HG03565 (cell line): ENCODE results near the gene MTF1.
"Not testable (repeated sequence)": the region's sequence is repeated elsewhere in the genome, so short reads cannot be mapped to it uniquely, and the experiment has no call there.

Experiments used
- ATAC-seq: cut with Tn5 transposase; IDR thresholded peaks from one replicate; pipeline ENCODE4 v1.9.1; 2021; ENCODE audit warnings: mild to moderate bottlenecking, moderate library complexity; ENCODE audit not compliant: unreplicated experiment

The MTF1 gene

DNA sequence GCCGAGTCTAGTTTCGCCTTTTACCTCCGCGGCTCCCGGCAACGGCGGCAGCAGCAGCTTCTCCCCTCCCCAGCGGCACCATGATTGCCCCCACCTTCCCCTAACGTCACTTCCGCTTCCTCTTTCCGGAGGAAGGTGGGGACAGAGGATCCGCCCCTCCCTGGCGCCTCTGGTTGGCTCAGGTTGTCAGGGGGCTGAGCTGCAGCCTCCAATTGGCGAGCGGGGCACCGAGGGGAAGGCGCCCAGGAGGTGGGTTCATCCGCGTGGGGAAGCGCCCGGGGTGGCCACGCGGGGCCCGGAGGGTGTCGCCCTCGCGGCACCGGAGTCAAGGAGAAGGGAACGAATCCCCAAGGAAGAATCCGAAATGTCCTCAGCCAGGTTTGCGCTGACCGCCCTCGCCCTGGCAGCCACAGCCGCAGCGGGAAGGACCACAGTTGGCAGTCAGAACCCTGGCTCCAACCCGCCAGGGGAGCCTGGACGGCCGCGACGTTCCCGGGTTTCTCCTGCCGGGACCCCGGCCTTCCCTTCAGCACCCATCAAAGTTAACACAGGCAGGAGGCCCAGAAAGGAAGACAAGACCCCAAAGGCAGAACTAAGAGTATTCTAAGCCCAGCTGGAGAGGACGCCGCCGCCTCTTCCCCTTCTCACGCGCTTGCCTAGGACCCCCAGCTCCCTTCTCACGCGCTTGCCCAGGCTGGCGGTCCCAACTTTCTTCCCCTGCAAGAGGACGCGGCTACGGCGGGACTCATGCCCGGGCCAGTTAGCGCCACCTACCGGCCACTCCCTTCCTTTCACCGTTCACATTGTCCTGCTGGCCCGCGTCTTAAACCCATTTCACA, at the start of gene MTF1:
Gene MTF1 (minus strand): TSS at position 86 of the 839 bp plus-strand sequence. CDS start 1,934 bp downstream, outside the sequence.
- peak; percentile 91 for ATAC-seq

DNA sequence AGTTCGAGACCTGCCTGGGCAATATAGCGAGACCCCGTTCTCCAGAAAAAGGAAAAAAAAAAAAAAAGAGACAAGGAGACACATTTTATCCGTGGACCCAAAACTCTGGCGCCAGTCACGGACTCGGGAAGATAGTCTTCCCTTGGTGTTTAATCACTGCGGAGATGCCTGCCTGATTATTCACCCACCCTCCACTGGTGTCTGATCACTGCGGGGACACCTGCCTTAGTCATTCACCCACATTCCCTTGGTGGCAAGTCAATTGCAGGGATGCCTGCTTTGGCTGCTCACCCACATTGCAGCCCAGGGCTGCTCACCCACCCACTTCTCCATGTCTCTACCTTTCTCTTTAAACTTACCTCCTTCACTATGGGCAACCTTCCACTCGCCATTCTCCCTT, 49.1 kb upstream of the MTF1 start:
- not testable (repeated sequence) for ATAC-seq

DNA sequence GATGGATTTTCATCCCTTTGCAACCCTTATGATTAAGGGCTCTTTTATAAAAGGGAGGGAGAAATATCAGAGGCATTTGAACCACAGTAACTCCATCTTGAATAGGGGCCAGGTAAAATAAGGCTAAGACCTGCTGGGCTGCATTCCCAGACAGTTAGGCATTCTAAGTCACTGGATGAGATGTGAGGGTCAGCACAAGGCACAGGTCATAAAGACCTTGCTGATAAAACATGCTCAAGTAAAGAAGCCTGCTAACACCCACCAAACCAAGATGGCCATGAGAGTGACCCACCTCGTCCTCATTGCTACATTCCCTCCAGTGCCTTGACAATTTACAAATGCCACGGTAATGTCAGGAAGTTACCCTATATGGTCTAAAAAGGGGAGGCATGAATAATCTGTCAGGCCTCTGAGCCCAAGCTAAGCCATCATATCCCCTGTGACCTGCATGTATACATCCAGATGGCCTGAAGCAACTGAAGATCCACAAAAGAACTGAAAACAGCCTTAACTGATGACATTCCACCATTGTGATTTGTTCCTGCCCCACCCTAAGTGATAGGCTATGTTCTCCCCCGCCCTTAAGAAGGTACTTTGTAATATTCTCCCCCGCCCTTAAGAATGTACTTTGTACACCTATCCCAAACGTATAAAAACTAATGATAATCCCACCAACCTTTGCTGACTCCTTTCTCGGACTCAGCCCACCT, 48.2 kb upstream of the MTF1 start:
- not testable (repeated sequence) for ATAC-seq

DNA sequence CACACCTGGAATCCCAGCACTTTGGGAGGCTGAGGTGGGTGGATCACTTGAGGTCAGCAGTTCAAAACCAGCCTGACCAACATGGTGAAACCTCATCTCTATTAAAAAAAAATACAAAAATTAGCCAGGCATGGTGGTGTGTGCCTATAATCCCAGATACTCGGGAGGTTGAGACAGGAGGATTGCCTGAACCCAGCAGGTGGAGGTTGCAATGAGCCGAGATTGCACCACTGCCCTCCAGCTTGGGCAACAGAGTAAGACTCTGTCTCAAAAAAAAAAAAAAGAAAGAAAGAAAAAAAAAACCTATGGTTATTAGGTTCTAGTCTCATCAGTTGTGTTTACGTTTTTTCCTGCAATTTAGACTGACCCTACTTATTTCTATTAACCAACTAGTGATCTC, 47.2 kb upstream of the MTF1 start:
- not testable (repeated sequence) for ATAC-seq

DNA sequence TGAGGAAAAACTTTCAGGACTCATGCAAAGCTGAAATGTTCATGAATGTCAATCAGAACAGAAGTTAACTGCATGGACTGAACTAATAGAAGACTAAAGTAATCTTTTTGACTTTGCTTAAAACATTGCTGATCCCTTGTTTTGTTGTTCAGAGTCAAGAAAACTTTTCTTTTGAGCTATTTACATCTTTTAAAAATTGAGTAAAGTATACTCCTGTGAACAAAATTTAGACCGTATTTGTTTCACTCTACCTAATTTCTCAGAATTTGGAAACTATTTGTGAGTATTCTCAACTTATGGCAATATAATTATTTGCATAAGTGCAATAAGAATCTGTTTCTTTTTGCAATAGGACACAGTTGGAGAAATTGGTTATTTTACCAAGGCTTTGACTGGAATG, 46.3 kb upstream of the MTF1 start:
- no peak for ATAC-seq

DNA sequence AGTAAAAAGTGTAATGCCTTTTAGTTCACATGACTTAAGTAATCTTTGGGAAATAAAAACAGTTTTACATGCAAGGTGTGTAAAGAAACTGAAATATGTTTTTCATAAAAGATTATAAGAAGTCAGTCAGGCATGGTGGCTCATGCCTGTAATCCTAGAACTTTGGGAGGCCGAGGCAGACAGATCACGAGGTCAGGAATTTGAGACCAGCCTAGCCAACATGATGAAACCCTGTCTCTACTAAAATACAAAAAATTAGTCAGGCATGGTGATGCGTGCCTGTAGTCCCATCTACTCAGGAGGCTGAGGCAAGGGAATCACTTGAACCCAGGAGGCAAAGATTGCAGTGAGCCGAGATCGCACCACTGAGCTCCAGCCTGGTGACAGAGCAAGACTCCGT, 44.5 kb upstream of the MTF1 start:
- ATAC-seq = not testable (repeated sequence)

DNA sequence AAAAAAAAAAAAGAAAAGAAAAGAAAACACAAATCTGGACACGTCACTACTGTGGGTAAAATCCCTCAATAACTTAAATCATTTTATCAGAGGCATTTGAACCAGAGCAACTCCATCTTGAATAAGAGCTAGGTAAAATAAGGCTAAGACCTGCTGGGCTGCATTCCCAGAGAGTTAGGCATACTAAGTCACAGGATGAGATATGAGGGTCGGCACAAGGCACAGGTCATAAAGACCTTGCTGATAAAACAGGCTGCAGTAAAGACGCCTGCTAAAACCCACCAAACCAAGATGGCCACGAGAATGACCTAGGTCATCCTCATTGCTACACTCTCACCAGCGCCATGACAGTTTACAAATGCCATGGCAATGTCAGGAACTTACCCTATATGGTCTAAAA, 43.6 kb upstream of the MTF1 start:
- ATAC-seq = no peak

DNA sequence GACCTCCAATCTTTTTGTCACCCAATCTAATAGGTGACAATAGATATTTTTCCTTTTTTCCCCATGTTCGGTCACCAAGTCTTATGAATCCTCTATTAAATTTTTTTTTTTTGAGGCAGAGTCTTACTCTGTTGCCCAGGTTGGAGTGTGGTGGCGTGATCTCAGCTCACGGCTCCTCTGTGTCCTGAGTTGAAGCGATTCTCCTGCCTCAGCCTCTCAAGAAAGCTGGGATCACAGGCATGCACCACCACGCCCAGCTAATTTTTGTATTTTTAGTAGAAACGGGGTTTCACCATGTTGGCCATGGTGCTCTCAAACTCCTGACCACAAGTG, 42.5 kb upstream of the MTF1 start:
- ATAC-seq = no peak

DNA sequence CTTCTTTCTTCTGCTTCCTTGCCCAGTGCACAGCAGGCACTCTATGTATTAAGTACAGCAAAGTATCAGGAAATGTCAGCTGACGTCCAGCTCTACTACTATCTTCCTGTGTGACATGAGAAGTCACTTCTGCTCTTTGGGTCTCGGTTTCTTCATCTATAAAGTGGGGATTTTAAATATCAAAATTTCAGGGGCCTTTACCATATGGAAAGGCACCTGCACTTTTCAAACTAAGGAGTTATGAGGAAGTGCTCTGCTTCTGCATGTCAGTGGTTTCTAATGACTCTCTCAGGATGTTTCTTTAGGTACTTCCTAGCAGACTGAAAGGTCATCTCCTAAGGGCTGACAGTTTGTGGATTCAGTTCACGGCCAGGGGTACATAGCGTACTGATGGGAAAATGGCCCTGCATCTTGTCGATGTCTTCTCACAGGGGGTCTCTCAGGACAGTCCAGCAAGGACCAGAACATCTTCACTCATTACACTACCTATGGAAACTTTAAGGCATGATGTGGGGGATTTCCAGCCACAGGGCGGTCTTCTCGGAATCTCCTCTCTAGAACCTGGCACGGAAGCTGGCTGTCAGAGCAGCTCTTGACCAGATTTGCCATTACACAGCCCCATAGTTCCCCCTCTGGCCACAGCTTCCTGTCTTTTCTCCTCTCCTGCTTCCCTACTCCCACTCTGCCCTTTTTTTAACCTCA, 42.0 kb upstream of the MTF1 start:
- peak; percentile 48 for ATAC-seq

DNA sequence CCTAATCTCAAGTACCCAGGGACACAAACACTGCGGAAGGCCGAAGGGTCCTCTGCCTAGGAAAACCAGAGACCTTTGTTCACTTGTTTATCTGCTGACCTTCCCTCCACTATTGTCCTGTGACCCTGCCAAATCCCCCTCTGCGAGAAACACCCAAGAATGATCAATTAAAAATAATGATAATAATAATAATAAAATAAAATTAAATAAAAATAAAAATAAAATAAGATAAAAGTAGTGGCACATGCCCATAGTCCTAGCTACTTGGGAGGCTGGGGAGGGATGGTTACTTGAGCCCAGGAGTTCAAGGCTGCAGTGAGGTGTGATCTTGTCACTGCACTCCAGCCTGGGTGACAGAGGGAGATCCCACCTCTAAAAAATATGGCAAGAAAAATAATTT, 38.2 kb upstream of the MTF1 start:
- ATAC-seq = not testable (repeated sequence)

DNA sequence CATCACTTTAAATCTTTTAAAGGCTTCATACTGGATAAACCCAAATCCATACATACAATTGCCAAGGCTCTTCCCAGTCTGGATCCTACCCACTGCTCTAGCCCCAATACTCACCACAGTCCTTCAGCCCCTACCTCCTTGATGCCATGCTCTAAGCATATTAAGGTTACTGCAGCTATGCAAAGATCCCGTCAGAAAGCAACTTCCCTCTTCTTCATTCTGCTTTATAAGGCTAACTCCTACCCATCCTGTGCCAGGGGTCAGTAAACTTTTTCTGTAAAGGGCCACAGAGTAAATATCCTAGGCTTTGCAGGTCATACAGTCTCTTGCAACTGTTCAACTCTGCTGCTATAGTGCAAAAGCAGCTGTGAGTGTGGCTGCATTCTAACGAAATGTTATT, 34.3 kb upstream of the MTF1 start:
- no peak for ATAC-seq

DNA sequence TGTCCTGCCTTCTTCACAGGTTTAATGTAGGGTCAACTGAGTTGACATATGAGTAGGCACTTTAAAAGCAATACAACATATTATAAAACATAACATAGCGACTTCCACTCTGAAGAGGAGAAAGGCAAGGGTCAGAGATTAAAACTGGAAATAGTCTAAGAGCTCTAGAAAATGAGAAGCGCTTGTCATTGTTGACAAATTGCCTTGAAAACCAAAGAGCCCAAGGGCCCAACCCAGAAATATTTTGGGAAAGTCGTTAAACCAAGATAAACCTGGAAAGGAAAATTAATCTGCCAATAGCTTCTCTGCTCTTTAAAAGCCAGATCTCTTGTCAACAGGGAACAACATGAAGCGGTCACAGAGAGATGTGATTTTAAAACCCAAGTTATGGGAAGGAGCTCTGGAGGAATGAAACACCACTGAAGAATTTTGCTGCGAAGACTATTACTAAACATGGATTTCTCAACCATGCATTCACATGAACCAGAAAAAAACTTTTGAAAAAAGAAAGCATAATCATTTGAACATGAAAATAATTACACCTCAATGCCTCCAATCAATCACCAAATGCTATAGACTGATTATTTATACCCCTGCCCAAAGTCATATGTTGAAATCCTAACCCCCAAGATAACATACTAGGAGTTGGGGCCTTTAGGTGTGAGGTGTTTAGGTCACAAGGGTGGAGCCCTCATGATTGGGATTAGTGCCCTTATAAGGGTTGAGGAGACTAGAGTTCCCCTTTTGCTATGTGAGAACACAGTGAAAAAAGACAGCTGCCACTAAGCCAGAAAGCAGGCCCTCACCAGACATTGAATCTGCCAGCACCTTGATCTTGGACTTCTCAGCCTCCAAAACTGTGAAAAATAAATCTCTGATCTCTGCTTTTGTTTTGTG, 33.0 kb upstream of the MTF1 start:
- ATAC-seq = no peak

DNA sequence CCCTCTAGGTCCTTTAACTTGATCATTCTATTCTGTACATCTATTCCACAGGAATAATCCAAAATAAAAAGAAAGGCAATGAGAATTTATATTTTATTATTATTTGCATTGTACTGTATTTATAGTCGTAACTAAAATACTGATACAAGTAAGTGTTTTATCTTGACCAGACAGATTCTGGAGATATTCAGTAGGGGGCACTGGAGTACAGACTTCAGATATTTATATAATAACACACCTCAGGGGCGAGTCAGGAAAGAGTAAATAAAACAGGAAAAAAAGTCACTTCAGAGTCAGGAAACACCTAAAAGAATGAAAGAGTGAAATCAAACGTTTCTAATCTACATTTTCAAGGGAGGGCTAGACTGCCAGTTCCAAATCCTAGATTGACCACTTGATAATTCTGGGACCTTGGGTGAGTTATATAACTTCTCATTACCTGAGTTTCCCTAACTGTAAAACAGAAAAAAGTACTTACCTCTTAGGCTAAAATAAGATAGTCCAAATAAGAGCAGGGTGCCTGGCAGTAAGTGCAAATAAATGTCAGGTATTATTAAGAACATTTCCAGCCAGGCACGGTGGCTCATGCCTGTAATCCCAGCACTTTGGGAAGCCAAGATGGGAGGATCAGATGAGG, 31.1 kb upstream of the MTF1 start:
- ATAC-seq = no peak

DNA sequence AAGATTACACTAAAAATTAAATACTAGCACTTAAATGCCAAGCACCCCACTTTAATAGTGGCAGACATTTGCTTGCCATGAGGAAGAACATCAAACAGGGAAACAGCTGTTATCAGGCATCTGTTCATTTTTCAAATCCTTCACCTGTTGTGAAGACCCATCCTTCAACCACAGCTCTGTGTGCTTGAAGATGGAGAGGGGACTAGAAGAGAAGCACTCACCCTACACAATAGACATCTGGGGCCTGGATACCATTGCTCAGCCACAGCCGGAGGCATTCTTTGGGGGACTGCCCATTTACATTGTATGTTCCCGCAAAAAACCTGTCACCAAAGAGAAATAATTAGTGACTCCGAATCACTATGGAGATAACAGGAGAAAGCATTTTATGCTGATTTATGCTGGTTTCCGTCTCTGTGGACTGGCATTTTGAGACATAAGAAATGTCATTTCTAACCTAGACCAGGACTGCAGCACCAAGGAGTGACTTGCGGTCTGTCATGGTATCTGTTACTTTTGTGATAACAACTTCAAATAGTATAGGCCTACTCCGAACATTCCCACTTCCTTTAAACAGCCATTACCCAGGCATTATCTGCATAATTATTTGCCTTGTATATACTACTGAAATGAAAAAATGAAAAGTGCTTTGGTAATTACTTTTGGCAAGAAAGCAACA, 28.8 kb upstream of the MTF1 start:
- ATAC-seq = no peak

DNA sequence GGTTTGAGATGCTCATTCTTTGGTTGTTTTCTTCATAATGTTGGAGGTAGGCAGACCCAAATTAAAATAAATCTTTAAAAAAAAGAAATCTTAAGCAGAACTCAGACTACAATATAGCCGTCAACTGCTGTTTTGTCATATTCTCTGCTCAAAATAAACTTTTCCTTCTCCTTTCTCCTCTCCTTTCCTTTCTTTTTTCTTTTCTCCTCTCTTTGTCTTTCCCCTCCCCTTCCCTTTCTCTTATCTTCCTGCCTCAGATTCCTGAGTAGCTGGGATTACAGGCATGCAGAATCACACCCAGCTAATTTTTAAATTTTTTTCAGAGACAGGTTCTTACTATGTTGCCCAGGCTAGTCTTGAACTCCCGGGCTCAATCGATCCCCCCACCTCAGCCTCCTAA, 24.8 kb upstream of the MTF1 start:
- no peak for ATAC-seq

DNA sequence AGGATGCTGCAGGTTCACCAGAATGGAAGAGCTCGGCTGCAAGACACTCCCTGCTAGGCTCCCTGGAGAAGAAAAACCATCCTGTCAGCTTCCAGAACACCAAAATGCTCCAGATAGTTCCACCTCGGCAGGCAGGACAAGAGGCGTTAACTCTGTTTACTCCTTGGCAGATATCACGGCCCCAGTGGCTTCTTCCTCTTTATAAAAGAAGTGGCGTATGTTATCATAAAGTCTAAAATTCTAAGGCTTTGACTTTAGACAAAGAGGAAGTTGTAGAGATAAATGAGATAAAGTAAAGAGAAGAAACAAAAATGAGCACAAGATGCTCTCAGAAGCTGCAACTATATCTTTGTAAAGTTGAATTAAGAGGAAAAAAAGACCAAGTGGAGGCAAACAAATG, 24.3 kb upstream of the MTF1 start:
- no peak for ATAC-seq

DNA sequence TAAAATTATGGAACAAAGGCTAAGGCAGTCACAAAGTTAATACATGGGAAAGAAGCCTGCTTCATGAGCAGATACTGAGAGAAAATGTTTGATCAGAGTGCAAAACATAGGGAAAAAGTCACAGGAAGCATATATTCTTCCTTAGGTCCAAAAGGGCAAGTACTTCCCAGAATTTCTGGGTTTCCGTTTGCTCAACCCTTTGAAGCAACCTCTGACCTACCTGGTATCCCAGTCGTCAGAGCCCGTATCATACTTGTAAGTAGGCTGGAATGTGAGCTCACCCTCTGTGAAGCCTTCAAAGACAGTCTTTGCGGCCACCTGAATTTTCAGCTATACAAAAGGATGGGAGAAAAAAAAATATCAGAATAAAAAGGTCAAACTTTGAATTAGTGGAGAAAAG, 20.5 kb upstream of the MTF1 start:
- no peak for ATAC-seq

DNA sequence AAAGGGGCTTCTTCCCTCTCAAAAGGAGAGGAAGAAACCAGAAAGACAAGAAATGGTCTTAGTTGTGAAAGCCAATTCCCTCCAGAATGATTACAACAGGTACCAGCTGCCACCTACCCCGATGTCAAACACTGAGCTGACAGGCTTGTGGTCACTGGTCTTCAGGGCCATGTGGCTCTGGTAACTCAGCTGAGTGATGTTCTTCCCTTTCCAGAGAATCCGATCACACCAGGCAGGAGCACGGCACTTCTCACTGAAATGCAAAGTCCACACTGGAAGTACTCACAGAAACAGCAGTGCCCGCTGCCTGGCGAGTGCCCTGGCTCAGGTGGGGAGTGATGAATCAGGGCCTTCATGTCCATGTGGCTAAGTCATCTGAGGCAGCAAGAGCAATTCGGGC, 18.7 kb upstream of the MTF1 start:
- no peak for ATAC-seq

DNA sequence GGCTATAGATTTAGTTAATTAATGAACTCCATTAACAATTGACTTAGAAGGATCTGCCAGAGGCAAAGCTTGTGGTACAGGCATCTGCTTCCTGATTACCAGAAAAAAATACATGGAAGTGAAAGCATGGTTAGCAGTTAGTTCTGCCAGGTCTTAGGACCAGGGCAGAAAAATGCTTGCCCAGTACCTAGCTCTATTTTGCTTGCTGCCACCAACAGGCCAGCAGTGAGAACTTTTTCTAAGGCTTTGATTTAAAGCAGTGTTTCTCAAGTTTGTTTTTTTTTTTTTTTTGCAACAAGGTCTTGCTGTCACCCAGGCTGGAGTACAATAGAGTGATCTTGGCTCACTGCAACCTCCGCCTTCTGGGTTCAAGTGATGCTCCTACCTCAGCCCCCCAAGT, 16.4 kb upstream of the MTF1 start:
- ATAC-seq = no peak

DNA sequence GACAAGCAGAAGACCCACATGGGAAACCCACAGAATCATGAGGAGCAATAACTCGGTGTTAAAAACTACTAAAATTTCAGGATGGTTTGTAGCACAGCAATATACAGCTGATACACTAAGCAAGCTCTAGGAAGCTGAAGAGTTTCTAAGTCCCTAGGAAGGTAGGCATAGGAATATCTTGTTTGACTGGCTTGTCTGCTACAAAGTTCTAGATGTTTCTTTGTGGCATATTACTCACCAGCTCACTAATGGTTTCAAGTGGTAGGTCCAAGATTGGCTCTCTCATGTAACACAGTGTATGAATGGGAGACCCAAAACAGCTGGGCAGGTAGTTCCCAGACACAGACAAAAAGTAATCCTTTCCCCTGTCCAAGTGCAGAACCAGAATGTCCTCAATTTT, 13.3 kb upstream of the MTF1 start:
- no peak for ATAC-seq
